ENCODE data around the gene AP1AR. TPM values are rescaled to one million over a fixed set of nuclear protein-coding genes. Genes with fewer than 3 reads are reported as not detected.
"Not testable (repeated sequence)": the region's sequence is repeated elsewhere in the genome, so short reads cannot be mapped to it uniquely, and the experiment has no call there.

AP1AR gene
- total RNA-seq, 3 donors from 2014 or later (not counting 1 experiment from before 2014, with no cell fraction given), result 7.5 to 9.4 (median 7.5) TPM

- no peak for ATAC-seq
- WGBS (ENCODE audit: insufficient coverage), result 64% methylated on average over 5 of the region's 5 CpGs
These were observed 71.0 kb downstream of the AP1AR start for GRCh38 chr4:112302320-112303274.

DNA sequence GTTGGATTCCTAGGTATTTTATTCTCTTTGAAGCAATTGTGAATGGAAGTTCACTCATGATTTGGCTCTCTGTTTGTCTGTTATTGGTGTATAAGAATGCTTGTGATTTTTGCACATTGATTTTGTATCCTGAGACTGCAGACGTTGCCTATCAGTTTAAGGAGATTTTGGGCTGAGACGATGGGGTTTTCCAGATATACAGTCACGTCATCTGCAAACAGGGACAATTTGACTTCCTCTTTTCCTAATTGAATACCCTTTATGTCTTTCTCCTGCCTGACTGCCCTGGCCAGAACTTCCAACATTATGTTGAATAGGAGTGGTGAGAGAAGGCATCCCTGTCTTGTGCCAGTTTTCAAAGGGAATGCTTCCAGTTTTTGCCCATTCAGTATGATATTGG, 73.9 kb downstream of the AP1AR start:
- H3K27ac Mint-ChIP-seq; H3K27ac ChIP-seq (ENCODE audit: low read length); H3K36me3 ChIP-seq (ENCODE audit: control insufficient read depth, insufficient read depth, low read length); H3K9me3 Mint-ChIP-seq; H3K4me3 Mint-ChIP-seq; DNase-seq; H3K27me3 Mint-ChIP-seq (ENCODE audit: low read depth in 2 of 2); H3K36me3 Mint-ChIP-seq; H3K4me1 ChIP-seq (ENCODE audit: control insufficient read depth, insufficient read depth, low read length); H3K4me1 Mint-ChIP-seq; intact Hi-C loops (cut with micrococcal nuclease); ATAC-seq; H3K27me3 ChIP-seq (ENCODE audit: control insufficient read depth, insufficient read depth, low read length); H3K4me3 ChIP-seq (ENCODE audit: low read length); H3K9me3 ChIP-seq (ENCODE audit: control insufficient read depth, insufficient read depth, low read length): not testable (repeated sequence)
- 49% methylated on average over 3 of the region's 3 CpGs for WGBS (ENCODE audit: insufficient coverage)

More at GRCh38 chr4:112302320-112303274, 71.0 kb downstream of the AP1AR start:
- no peaks in the 10 kb centered on the region for H3K27me3 ChIP-seq (ENCODE audit: control insufficient read depth, insufficient read depth, low read length)
- Mint-ChIP-seq H3K9me3 (no peaks in the 10 kb centered on the region), H3K4me1 (no peaks in the 10 kb centered on the region), H3K36me3 (no peaks in the 10 kb centered on the region), H3K27me3 (ENCODE audit: low read depth in 2 of 2) (peaks cover 0 to 3% of the 10 kb centered on the region in 2 donors), H3K4me3 (no peak overlapping the region), H3K27ac (no peak overlapping the region)
- intact Hi-C loops (cut with micrococcal nuclease), result no loop called here
- H3K9me3 ChIP-seq (ENCODE audit: control insufficient read depth, insufficient read depth, low read length), result no peaks in the 10 kb centered on the region
- DNase-seq, result peak in 1 of 2 donors; percentile 61
- H3K4me1 ChIP-seq (ENCODE audit: control insufficient read depth, insufficient read depth, low read length), result peaks cover 10% of the 10 kb centered on the region
- TF ChIP-seq CTCF (IDR thresholded peaks at IDR 0.05), result no peak
- H3K36me3 ChIP-seq (ENCODE audit: control insufficient read depth, insufficient read depth, low read length), result no peaks in the 10 kb centered on the region
- no peak overlapping the region for H3K4me3 ChIP-seq (ENCODE audit: low read length)
- H3K27ac ChIP-seq (ENCODE audit: low read length), result no peak overlapping the region

GRCh38 chr4:112309263-112309791, 77.7 kb downstream of the AP1AR start:
- intact Hi-C loops (cut with micrococcal nuclease); H3K27ac Mint-ChIP-seq; ATAC-seq; H3K36me3 Mint-ChIP-seq; H3K9me3 Mint-ChIP-seq; H3K36me3 ChIP-seq (ENCODE audit: control insufficient read depth, insufficient read depth, low read length); H3K4me3 ChIP-seq (ENCODE audit: low read length); H3K9me3 ChIP-seq (ENCODE audit: control insufficient read depth, insufficient read depth, low read length); H3K4me1 Mint-ChIP-seq; H3K27ac ChIP-seq (ENCODE audit: low read length); H3K4me1 ChIP-seq (ENCODE audit: control insufficient read depth, insufficient read depth, low read length); H3K27me3 Mint-ChIP-seq (ENCODE audit: low read depth in 2 of 2); H3K27me3 ChIP-seq (ENCODE audit: control insufficient read depth, insufficient read depth, low read length); H3K4me3 Mint-ChIP-seq: not testable (repeated sequence)
- WGBS (ENCODE audit: insufficient coverage), result 77% methylated on average over 12 of the region's 12 CpGs
- peak in 1 of 2 donors; percentile 65 for DNase-seq

GRCh38 chr4:112311516-112311915, 79.9 kb downstream of the AP1AR start:
- no peak overlapping the region for H3K27ac Mint-ChIP-seq
- peaks cover 6 to 7% of the 10 kb centered on the region in 2 donors for H3K27me3 Mint-ChIP-seq (ENCODE audit: low read depth in 2 of 2)
- no peaks in the 10 kb centered on the region for H3K36me3 Mint-ChIP-seq
- Histone ChIP-seq H3K4me1 (ENCODE audit: control insufficient read depth, insufficient read depth, low read length) (no peaks in the 10 kb centered on the region), H3K27ac (ENCODE audit: low read length) (no peak overlapping the region), H3K4me3 (ENCODE audit: low read length) (no peak overlapping the region), H3K9me3 (ENCODE audit: control insufficient read depth, insufficient read depth, low read length) (no peaks in the 10 kb centered on the region), H3K27me3 (ENCODE audit: control insufficient read depth, insufficient read depth, low read length) (no peaks in the 10 kb centered on the region), H3K36me3 (ENCODE audit: control insufficient read depth, insufficient read depth, low read length) (no peaks in the 10 kb centered on the region)
- 57% methylated on average over 3 of the region's 5 CpGs for WGBS (ENCODE audit: insufficient coverage)
- intact Hi-C loops (cut with micrococcal nuclease), result no loop called here
- H3K4me1 Mint-ChIP-seq, result peaks cover 0 to 4% of the 10 kb centered on the region in 2 donors
- H3K9me3 Mint-ChIP-seq, result no peaks in the 10 kb centered on the region
- TF ChIP-seq CTCF (IDR thresholded peaks at IDR 0.05), result no peak
- ATAC-seq (no peak), DNase-seq (no peak)
- no peak overlapping the region for H3K4me3 Mint-ChIP-seq

All from natural killer cell (primary cell).